Ovary (tissue), 9 donors: ENCODE measurements around the gene RAPGEF6. TPM values are rescaled to one million over a fixed set of nuclear protein-coding genes. Genes with fewer than 3 reads are reported as not detected.

Experiments
- DNase-seq, 5 donors: peaks; one replicate each; pipeline ENCODE4 v3.0.0-alpha.2; 2019 to 2020
- H3K27ac ChIP-seq, 2 donors: fragments of 200-600 bp; one replicate each; pipeline versions ENCODE4 v1.5.1 to v1.8.0; 2019 to 2022
- H3K27me3 ChIP-seq: fragments of 200-600 bp; one replicate; pipeline ENCODE4 v1.8.0; 2022
- H3K36me3 ChIP-seq: fragments of 200-600 bp; sonication (generic); one replicate; pipeline ENCODE4 v1.5.1; 2019
- H3K4me1 ChIP-seq: one replicate; pipeline ENCODE4 v1.8.1; 2013; ENCODE audit warnings: mild to moderate bottlenecking, moderate library complexity; ENCODE audit not compliant: insufficient read depth
- H3K4me3 ChIP-seq: fragments of 200-600 bp; sonication (generic); one replicate; pipeline ENCODE4 v1.5.1; 2017
- H3K9me3 ChIP-seq, 2 donors: fragments of 200-600 bp in 1 of 2; sonication (generic) in 1 of 2; one replicate each; pipeline versions ENCODE4 v1.5.1 to v1.8.1; 2013 to 2019; ENCODE audit warnings: mild to moderate bottlenecking in 1 of 2, moderate library complexity in 1 of 2
- EP300 ChIP-seq: sonication (generic); formaldehyde crosslinking; IDR thresholded peaks from one replicate; pipeline ENCODE4 v1.6.1; 2017; ENCODE audit warnings: antibody characterized with exemption
- POLR2A ChIP-seq: fragments of 450-650 bp; IDR thresholded peaks from one replicate; pipeline ENCODE4 v1.6.1; 2017; ENCODE audit warnings: antibody characterized with exemption, mild to moderate bottlenecking, moderate library complexity
- WGBS, 3 donors: extraction: QIAGEN DNeasy Blood & Tissue Kit in 1 of 3; methylation state at CpG; one replicate each; pipeline versions ENCODE4 v1.1.5 to v1.1.7; 2013 to 2017; 5-methylcytosine and 5-hydroxymethylcytosine counted together
- intact Hi-C, 4 donors: fragments of 100-400 bp; cut with DNase I; formaldehyde crosslinking; loops; one replicate each; pipeline versions ENCODE4 v1.11.0 to v1.15.1; 2022 to 2023
- polyA plus RNA-seq, 2 donors: library from polyadenylated mRNA; stranded (reverse); fragments of 200-250 nt in 1 of 2; fragments of 350-450 nt in 1 of 2; fragmentation: Illumina TruSeq in 1 of 2; extraction: RNeasy Lipid Tissue Mini Kit (QIAGEN cat#74804) in 1 of 2; gene quantifications; one replicate each; pipeline ENCODE4 v1.2.3, GENCODE V29; 2013 to 2014
- small RNA-seq: library from RNA; depleted of rRNA; stranded (forward); fragments of <200 nt; gene quantifications from one replicate; pipeline ENCODE3, GENCODE V24; 2016
- total RNA-seq, 7 donors: library from RNA; depleted of rRNA in 2 of 7; stranded (reverse); fragments of >200 nt in 2 of 7; fragmentation: NEBNext Ultra II Directional in 3 of 7; extraction: Animal tissue kit (Norgen Biotek cat#: 25700) in 3 of 7; gene quantifications; one replicate each; pipeline versions ENCODE4 v1.1.0 to v1.2.4, GENCODE V29; 2016 to 2023
- TF ChIP-seq, protein P1 (sequence below), 3 donors: fragments of 450-650 bp in 2 of 3; fragments of 200-600 bp in 1 of 3; IDR thresholded peaks; one replicate each; pipeline versions ENCODE4 v1.5.1 to v1.8.0; 2016 to 2022; ENCODE audit warnings: antibody characterized with exemption in 3 of 3, mild to moderate bottlenecking in 1 of 3
- donor health status: DM: no; HTN: no; CAD: no; lungs with moderate emphysema.
- donor health status: DM: no; HTN: no; CAD: no.
- donor health status: Bipolar disorder and iron deficiency.
- donor health status: DM: yes; HTN: yes; CAD: no.
- donor health status: DM: no; HTN: no; CAD: no.
- donor health status: DM: yes; HTN: yes; CAD: no.

Gene RAPGEF6
- total and polyA plus RNA-seq, 9 donors = 4.2 to 25.8 (median 18.5) TPM

DNA sequence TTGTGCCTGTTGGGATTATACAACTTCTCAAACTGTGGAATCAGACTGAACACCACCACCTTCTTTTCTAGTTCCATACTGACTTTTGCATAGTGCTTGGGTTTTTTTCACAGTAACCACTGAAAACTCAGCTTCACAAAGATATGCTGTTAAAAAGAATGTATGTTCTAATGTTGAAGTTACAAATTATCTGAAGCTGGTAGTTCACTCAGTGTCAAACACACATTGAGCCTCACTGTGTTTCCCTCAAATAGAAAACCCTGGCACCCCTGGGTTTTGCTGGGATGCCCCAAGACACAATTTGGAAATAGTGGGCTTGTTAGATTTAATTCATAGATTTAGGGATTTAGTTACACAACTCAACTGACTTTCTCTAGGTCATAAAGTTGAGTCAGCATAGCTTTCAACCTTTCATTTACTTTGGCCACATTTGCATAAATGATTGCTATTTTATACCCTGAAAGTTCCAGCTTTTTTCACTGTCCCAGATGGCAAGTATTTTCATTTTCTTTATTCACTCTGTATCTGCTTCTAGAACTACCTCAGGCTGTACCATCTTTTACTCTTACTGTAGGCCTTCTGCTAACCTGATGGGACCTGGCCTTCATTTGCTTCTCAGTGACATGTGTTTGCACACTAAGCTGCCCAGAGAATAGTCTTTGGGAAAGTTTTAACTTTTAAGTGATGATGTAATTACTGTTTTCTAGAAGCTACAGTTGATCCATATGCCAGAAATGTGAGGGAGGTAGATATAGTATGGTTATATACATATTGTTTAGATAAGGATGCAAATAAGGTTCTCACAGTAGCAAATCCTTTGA, 256.1 kb downstream of the RAPGEF6 start:
- Histone ChIP-seq H3K27ac (peak overlapping the region in 1 of 2 donors; percentile 20), H3K4me3 (no peak overlapping the region), H3K36me3 (no peaks in the 10 kb centered on the region), H3K9me3 (no peaks in the 10 kb centered on the region), H3K4me1 (peaks cover 6% of the 10 kb centered on the region), H3K27me3 (no peaks in the 10 kb centered on the region)
- TF ChIP-seq EP300 = no peak
- TF ChIP-seq, protein P1, sequence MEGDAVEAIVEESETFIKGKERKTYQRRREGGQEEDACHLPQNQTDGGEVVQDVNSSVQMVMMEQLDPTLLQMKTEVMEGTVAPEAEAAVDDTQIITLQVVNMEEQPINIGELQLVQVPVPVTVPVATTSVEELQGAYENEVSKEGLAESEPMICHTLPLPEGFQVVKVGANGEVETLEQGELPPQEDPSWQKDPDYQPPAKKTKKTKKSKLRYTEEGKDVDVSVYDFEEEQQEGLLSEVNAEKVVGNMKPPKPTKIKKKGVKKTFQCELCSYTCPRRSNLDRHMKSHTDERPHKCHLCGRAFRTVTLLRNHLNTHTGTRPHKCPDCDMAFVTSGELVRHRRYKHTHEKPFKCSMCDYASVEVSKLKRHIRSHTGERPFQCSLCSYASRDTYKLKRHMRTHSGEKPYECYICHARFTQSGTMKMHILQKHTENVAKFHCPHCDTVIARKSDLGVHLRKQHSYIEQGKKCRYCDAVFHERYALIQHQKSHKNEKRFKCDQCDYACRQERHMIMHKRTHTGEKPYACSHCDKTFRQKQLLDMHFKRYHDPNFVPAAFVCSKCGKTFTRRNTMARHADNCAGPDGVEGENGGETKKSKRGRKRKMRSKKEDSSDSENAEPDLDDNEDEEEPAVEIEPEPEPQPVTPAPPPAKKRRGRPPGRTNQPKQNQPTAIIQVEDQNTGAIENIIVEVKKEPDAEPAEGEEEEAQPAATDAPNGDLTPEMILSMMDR (IDR thresholded peaks at IDR 0.05) = no peak
- TF ChIP-seq POLR2A = no peak
- intact Hi-C loops = no loop called here
- DNase-seq = no peak

GRCh38 chr5:131377785-131378325, 257.2 kb downstream of the RAPGEF6 start:
- Histone ChIP-seq H3K27me3 (no peaks in the 10 kb centered on the region), H3K4me3 (no peak overlapping the region), H3K36me3 (no peaks in the 10 kb centered on the region), H3K27ac (no peak overlapping the region), H3K4me1 (peaks cover 6% of the 10 kb centered on the region), H3K9me3 (no peaks in the 10 kb centered on the region)
- no peak for TF ChIP-seq POLR2A
- TF ChIP-seq, protein P1 (IDR thresholded peaks at IDR 0.05) = no peak
- TF ChIP-seq EP300 = no peak
- intact Hi-C loops = no loop called here
- no peak for DNase-seq
- WGBS, 3 donors = 48 to 61% (median 58%) methylated on average over 2 of the region's 2 CpGs

DNA sequence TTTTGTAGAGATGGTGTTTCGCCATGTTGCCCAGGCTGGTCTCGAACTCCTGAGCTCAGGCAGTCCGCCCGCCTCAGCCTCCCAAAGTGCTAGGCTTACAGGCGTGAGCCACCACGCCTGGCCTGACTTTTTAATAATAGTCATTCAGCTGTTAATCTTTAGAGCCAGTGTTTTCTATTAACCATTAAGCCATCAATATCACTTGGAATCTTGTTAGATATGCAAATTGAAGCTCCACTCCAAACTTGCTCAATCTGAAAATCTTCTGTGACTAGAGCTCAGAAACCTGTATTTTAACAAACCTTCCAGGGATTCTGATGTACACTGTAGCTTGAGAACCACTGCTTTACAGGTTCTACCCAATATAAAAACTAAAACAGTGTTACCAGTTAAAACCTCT, 257.7 kb downstream of the RAPGEF6 start:
- Histone ChIP-seq H3K4me1 (peaks cover 6% of the 10 kb centered on the region), H3K9me3 (no peaks in the 10 kb centered on the region), H3K4me3 (no peak overlapping the region), H3K27ac (no peak overlapping the region), H3K27me3 (no peaks in the 10 kb centered on the region), H3K36me3 (no peaks in the 10 kb centered on the region)
- no peak for DNase-seq
- no peak for TF ChIP-seq POLR2A
- no peak for TF ChIP-seq EP300
- TF ChIP-seq, protein P1 (IDR thresholded peaks at IDR 0.05) = no peak
- 98 to 99% (median 98%) methylated on average over 6 of the region's 6 CpGs for WGBS, 3 donors
- intact Hi-C loops = no loop called here

GRCh38 chr5:131375351-131375750, 259.7 kb downstream of the RAPGEF6 start:
- TF ChIP-seq EP300 = no peak
- TF ChIP-seq POLR2A = no peak
- TF ChIP-seq, protein P1 (IDR thresholded peaks at IDR 0.05) = no peak
- Histone ChIP-seq H3K36me3 (no peaks in the 10 kb centered on the region), H3K27ac (no peak overlapping the region), H3K9me3 (no peaks in the 10 kb centered on the region), H3K4me1 (peaks cover 2% of the 10 kb centered on the region), H3K27me3 (no peaks in the 10 kb centered on the region), H3K4me3 (no peak overlapping the region)
- intact Hi-C loops = no loop called here
- no peak for DNase-seq
- 79 to 88% (median 85%) methylated on average over 2 of the region's 2 CpGs for WGBS, 3 donors

Small RNA genes lying within 50 kb of the gene (small RNA-seq; reads per million reads assigned to genes)
- not detected for gene RF02271

Other genes with a start within 250 kb of the RAPGEF6 start
- gene FNIP1, start 161.8 kb upstream of the RAPGEF6 start, total RNA-seq = 10 to 100 TPM; 37.2 to 52.7 (median 42.4) TPM
- gene FNIP1, start 161.8 kb upstream of the RAPGEF6 start, polyA plus RNA-seq = 10 to 100 TPM in 1 of 2 donors, 1 to 10 TPM in 1; 7.2 to 11.8 TPM